Ramos (cell line): ENCODE data around the gene PCDHGA1.
"Not testable (repeated sequence)": the region's sequence is repeated elsewhere in the genome, so short reads cannot be mapped to it uniquely, and the experiment has no call there.

Experiments
- in situ Hi-C: fragments of 300-500 bp; cut with MboI; formaldehyde crosslinking; loops from one replicate; pipeline ENCODE4 v1.14.3; 2022; ENCODE audit warnings: low sequenced_read_pairs; ENCODE audit not compliant: unreplicated experiment

PCDHGA1 gene

DNA sequence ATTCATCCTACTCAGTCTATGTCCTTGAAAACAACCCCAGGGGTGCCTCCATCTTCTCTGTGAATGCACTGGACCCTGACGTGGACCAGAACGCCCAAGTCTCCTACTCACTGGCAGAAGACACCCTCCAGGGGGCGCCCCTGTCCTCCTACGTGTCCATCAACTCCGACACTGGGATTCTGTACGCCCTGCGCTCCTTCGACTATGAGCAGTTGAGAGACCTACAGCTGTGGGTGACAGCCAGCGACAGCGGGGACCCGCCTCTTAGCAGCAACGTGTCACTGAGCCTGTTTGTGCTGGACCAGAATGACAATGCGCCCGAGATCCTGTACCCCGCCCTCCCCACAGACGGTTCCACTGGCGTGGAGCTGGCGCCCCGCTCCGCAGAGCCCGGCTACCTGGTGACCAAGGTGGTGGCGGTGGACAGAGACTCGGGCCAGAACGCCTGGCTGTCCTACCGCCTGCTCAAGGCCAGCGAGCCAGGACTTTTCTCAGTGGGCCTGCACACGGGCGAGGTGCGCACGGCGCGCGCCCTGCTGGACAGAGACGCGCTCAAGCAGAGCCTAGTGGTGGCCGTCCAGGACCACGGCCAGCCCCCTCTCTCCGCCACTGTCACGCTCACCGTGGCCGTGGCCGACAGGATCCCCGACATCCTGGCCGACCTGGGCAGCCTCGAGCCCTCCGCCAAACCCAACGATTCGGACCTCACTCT is 45.3 kb downstream of the PCDHGA1 start:
- in situ Hi-C loops = not testable (repeated sequence)

DNA sequence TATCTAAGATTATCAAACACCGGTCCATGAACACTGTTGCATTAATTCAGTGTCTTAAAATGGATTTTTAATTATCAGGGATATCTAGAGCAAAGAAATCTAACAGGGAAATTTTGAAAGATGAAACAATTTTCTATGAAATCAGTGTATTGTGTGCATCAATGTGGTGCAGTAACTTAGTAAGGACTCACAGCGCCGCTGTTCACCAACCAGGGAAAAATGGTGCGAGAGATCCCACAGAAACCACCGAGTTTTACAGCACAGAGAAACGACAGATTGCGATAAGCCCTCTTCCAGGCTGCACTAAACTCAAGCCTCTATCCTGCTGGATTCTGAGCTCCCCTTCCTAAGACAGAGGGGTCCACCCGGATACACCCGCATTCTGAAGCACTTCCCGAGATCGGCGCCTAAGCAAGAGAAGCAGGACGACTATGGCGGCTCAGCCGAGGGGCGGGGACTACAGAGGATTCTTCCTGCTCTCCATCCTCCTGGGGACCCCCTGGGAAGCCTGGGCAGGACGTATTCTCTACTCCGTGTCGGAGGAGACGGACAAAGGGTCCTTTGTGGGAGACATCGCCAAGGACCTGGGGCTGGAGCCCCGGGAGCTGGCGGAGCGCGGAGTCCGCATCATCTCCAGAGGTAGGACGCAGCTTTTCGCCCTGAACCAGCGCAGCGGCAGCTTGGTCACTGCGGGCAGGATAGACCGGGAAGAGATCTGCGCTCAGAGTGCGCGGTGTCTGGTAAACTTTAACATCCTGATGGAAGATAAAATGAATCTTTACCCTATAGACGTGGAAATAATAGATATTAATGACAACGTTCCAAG is 52.4 kb downstream of the PCDHGA1 start, which contains the start of gene PCDHGA7:
Gene PCDHGA7 (plus strand): TSS at position 274 of the 826 bp plus-strand sequence. CDS start 158 bp downstream, at position 432.
- in situ Hi-C loops = no loop called here

DNA sequence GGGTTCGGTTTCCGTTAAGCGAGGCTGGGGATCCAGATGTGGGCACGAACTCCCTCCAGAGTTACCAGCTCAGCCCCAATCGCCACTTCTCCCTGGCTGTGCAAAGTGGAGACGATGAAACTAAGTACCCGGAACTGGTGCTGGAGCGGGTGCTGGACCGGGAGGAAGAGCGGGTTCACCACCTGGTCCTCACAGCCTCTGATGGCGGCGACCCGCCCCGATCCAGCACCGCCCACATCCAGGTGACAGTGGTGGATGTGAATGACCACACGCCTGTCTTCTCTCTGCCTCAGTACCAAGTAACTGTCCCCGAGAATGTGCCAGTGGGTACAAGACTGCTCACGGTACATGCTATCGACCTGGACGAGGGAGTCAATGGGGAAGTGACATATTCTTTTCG is 53.0 kb downstream of the PCDHGA1 start:
- in situ Hi-C loops = no loop called here

DNA sequence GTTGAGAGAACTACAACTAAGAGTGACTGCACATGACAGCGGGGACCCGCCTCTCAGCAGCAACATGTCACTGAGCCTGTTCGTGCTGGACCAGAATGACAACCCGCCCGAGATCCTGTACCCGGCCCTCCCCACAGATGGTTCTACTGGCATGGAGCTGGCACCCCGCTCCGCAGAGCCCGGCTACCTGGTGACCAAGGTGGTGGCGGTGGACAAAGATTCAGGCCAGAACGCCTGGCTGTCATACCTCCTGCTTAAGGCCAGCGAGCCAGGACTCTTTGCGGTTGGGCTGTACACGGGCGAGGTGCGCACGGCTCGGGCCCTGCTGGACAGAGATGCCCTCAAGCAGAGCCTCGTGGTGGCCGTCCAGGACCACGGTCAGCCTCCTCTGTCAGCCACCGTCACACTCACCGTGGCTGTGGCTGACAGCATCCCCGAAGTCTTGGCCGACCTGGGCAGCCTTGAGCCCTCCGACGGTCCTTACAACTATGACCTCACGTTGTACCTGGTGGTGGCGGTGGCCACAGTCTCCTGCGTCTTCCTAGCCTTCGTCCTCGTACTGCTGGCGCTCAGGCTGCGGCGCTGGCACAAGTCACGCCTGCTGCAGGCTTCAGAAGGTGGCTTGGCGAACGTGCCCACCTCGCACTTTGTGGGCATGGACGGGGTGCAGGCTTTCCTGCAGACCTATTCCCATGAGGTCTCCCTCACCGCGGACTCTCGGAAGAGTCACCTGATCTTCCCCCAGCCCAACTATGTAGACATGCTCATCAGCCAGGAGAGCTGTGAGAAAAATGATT is 54.4 kb downstream of the PCDHGA1 start:
- in situ Hi-C loops = no loop called here

DNA sequence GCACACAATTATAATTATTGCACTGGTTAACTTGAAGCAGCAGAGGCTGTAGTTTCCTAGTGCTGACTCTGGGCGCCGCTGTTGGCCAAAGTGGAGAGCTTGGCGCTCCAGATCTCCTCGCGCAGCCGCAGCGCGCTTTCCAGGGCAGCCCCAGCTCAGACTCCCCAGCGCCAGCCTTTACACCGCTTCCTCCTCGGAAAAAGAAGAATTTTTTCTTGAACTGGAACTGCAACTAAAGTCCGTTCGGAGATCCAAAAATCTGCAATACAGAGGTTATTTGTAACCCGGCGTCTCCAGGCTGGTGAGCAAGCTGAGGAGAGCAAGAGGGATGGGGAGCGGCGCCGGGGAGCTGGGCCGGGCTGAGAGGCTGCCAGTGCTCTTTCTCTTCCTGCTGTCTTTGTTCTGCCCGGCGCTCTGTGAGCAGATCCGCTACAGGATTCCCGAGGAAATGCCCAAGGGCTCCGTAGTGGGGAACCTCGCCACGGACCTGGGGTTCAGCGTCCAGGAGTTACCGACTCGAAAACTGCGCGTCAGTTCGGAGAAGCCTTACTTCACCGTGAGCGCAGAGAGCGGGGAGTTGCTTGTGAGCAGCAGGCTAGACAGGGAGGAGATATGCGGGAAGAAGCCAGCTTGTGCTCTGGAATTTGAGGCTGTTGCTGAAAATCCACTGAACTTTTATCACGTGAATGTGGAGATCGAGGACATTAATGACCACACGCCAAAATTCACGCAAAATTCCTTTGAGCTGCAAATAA is 57.4 kb downstream of the PCDHGA1 start, which contains the start of gene PCDHGB4:
Gene PCDHGB4 (plus strand): TSS at position 142 of the 755 bp plus-strand sequence. CDS start 187 bp downstream, at position 329.
- in situ Hi-C loops = not testable (repeated sequence)

DNA sequence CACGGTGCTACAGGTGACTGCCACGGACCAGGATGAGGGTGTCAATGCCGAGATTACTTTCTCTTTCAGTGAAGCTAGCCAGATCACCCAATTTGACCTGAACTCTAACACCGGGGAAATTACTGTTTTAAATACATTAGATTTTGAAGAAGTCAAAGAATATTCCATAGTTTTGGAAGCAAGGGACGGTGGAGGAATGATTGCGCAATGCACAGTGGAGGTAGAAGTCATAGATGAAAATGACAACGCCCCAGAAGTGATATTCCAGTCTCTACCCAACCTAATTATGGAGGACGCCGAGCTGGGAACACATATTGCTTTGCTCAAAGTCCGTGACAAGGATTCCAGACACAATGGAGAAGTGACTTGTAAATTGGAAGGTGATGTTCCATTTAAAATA is 58.3 kb downstream of the PCDHGA1 start:
- in situ Hi-C loops = no loop called here

DNA sequence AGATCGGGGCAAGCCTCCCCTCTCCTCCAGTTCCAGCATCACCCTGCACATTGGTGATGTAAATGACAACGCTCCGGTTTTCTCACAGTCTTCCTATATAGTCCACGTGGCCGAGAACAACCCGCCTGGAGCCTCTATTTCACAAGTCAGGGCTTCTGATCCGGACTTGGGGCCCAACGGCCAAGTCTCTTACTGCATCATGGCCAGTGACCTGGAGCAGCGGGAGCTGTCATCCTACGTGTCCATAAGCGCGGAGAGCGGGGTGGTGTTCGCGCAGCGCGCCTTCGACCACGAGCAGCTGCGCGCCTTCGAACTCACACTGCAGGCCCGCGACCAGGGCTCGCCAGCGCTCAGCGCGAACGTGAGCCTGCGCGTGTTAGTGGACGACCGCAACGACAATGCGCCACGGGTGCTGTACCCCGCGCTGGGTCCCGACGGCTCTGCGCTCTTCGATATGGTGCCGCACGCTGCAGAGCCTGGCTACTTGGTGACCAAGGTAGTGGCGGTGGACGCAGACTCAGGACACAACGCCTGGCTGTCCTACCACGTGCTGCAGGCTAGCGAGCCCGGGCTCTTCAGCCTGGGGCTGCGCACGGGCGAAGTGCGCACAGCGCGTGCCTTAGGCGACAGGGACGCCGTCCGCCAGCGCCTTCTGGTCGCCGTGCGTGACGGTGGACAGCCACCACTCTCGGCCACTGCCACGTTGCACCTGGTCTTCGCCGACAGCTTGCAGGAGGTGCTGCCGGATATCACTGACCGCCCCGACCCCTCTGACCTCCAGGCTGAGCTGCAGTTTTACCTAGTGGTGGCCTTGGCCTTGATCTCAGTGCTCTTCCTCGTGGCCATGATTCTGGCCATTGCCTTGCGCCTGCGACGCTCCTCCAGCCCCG is 59.1 kb downstream of the PCDHGA1 start:
- in situ Hi-C loops = no loop called here

DNA sequence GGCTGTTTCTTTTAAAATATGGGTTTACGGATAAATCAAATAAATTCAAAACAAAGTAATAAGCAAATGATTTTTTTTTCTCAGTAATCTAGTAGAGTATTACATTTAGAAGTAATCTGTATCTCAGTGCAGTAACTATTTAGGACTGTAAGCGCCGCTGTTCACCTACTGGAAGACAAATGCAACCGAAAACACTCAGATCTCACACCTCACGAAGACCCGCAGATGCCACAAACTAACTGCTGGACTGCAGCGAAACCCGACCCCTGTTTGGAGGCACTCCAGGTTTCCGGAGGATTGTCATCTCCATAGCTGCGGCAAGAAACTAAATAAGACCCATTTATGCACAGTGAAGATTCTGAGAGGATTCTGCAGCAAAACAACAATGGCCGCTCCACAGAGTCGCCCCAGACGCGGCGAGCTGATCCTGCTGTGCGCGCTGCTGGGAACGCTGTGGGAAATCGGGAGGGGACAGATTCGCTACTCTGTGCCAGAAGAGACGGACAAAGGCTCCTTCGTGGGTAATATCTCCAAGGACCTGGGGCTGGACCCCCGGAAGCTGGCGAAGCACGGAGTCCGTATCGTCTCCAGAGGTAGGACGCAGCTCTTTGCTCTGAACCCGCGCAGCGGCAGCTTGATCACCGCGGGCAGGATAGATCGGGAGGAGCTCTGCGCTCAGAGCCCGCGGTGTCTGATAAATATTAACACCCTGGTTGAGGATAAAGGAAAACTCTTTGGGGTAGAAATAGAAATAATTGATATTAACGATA is 62.3 kb downstream of the PCDHGA1 start, which contains the start of gene PCDHGA8:
Gene PCDHGA8 (plus strand): TSS at position 205 of the 770 bp plus-strand sequence. CDS start 181 bp downstream, at position 386.
- in situ Hi-C loops = no loop called here

DNA sequence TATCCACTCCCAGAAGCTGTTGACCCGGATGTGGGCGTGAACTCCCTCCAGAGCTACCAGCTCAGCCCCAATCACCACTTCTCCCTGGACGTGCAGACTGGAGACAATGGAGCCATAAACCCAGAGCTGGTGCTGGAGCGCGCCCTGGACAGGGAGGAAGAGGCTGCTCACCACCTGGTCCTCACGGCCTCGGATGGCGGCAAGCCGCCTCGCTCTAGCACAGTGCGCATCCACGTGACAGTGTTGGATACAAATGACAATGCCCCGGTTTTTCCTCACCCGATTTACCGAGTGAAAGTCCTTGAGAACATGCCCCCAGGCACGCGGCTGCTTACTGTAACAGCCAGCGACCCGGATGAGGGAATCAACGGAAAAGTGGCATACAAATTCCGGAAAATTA is 63.0 kb downstream of the PCDHGA1 start:
- in situ Hi-C loops = no loop called here

DNA sequence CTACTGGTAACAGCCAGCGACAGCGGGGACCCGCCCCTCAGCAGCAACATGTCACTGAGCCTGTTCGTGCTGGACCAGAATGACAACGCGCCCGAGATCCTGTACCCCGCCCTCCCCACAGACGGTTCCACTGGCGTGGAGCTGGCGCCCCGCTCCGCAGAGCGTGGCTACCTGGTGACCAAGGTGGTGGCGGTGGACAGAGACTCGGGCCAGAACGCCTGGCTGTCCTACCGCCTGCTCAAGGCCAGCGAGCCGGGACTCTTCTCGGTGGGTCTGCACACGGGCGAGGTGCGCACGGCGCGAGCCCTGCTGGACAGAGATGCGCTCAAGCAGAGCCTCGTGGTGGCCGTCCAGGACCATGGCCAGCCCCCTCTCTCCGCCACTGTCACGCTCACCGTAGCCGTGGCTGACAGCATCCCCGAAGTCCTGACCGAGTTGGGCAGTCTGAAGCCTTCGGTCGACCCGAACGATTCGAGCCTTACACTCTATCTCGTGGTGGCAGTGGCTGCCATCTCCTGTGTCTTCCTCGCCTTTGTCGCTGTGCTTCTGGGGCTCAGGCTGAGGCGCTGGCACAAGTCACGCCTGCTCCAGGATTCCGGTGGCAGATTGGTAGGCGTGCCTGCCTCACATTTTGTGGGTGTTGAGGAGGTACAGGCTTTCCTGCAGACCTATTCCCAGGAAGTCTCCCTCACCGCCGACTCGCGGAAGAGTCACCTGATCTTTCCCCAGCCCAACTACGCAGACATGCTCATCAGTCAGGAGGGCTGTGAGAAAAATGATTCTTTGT is 64.3 kb downstream of the PCDHGA1 start:
- in situ Hi-C loops = not testable (repeated sequence)

DNA sequence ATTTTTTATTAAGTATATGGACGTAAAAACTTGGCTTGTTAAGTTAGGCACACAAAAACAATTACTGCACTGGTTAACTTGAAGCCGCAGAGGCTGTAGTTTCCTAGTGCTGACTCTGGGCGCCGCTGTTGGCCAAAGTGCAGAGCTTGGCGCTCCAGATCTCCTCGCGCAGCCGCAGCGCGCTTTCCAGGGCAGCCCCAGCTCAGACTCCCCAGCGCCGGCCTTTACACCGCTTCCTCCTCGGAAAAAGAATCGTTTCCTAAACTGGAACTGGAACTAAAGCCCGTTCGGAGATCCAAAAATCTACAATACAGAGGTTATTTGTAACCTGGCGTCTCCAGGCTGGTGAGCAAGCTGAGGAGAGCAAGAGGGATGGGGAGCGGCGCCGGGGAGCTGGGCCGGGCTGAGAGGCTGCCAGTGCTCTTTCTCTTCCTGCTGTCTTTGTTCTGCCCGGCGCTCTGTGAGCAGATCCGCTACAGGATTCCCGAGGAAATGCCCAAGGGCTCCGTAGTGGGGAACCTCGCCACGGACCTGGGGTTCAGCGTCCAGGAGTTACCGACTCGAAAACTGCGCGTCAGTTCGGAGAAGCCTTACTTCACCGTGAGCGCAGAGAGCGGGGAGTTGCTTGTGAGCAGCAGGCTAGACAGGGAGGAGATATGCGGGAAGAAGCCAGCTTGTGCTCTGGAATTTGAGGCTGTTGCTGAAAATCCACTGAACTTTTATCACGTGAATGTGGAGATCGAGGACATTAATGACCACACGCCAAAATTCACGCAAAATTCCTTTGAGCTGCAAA is 67.6 kb downstream of the PCDHGA1 start, which contains the start of gene PCDHGB5:
Gene PCDHGB5 (plus strand): TSS at position 192 of the 796 bp plus-strand sequence. CDS start 181 bp downstream, at position 373.
- in situ Hi-C loops = not testable (repeated sequence)

DNA sequence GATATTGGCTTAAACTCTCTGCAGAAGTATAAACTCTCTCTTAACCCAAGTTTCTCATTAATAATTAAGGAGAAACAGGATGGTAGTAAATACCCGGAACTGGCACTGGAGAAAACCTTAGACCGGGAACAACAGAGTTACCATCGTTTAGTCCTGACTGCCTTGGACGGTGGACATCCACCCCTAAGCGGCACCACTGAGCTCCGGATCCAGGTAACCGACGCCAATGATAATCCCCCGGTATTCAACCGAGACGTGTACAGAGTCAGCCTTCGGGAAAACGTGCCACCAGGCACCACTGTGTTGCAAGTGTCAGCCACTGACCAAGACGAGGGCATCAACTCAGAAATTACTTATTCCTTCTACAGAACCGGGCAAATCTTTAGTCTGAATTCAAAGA is 68.3 kb downstream of the PCDHGA1 start:
- in situ Hi-C loops = no loop called here

DNA sequence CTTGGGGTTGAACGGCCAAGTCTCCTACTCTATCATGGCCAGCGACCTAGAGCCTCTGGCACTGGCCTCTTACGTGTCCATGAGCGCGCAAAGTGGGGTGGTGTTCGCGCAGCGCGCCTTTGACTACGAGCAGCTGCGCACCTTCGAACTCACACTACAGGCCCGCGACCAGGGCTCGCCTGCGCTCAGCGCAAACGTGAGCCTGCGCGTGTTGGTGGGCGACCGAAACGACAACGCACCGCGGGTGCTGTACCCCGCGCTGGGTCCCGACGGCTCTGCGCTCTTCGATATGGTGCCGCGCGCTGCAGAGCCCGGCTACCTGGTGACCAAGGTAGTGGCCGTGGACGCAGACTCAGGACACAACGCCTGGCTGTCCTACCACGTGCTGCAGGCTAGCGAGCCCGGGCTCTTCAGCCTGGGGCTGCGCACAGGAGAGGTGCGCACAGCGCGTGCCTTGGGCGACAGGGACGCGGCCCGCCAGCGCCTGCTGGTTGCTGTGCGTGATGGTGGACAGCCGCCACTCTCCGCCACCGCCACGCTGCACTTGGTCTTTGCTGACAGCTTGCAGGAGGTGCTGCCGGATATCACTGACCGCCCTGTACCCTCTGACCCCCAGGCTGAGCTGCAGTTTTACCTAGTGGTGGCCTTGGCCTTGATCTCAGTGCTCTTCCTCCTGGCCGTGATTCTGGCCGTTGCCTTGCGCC is 69.4 kb downstream of the PCDHGA1 start:
- in situ Hi-C loops = no loop called here

DNA sequence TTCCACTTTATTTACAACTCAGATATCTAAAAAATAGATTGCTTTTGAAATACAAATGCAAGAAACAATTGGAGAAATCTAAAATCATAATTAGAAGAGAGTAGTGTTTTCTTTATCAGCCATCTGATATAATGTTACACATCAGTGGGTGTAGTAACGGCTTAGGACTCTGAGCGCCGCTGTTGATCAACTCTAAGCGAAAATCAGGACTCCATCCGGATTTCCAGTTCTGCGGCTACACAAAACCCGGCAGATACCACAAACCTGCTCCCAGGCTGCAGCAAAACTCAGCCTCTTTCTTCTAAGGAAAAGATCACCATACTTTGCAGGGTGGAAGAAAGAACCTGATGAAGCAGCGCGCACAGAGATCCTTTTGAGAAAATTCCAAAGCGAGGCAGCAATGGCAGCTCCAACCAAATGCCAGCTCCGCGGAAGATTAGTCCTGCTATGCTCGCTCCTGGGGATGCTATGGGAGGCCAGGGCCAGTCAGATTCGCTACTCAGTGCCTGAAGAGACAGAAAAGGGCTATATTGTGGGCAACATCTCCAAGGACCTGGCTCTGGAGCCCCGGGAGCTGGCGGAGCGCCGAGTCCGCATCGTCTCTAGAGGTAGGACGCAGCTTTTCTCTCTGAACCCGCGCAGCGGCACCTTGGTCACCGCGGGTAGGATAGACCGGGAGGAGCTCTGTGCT is 72.4 kb downstream of the PCDHGA1 start, which contains the start of gene PCDHGA9:
Gene PCDHGA9 (plus strand): TSS at position 226 of the 691 bp plus-strand sequence. CDS start 175 bp downstream, at position 401.
- in situ Hi-C loops = no loop called here

DNA sequence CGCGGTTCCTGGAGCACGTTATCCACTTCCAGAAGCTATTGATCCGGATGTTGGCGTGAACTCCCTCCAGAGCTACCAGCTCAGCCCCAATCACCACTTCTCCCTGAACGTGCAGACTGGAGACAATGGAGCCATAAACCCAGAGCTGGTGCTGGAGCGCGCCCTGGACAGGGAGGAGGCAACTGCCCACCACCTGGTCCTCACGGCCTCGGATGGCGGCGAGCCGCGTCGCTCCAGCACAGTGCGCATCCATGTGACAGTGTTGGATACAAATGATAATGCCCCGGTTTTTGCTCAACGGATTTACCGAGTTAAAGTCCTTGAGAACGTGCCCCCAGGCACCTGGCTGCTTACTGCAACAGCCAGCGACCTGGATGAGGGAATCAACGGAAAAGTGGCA is 73.1 kb downstream of the PCDHGA1 start:
- in situ Hi-C loops = no loop called here
